Measurements from ENCODE around the gene IFNGR2.

- peak; percentile 44; the same call in 1 of the 2 replicates for TF ChIP-seq POLR2A (IDR thresholded peaks at IDR 0.05; ENCODE audit: low read depth, low read length)
- TF ChIP-seq POLR2AphosphoS5 (IDR thresholded peaks at IDR 0.05; ENCODE audit: low read depth, low read length), result peak; percentile 71
Measured at GRCh38 chr21:33403786-33404585, 773 bp downstream of the IFNGR2 start.

Data from GM12892 (cell line).